Measurements from ENCODE around the gene FGFR2. TPM values are rescaled to one million over a fixed set of nuclear protein-coding genes. Genes with fewer than 3 reads are reported as not detected.

Gene FGFR2
- total RNA-seq, 1 donor from 2014 or later = 0.19 TPM

DNA sequence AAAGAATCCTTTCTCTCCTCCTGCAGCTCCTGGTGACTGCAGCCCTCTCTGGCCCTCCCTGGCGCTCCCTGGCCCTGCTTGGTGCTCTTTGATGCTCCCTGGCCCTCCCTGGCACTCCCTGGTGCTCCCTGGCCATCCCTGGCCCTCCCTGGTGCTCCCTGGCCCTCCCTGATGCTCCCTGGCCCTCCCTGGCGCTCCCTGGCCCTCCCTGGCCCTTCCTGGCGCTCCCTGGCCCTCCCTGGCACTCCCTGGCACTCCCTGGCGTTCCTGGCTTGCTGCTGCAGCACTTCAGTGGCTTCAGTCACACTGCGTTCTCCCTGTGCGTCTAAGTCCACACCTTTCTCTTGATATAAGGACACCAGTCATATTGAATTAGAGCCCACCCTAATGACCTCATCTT, 15.2 kb upstream of the FGFR2 start:
- DNase-seq (ENCODE audit: low spot score) = peak; percentile 44
- intact Hi-C loops (cut with DNase I) = no loop called here

DNA sequence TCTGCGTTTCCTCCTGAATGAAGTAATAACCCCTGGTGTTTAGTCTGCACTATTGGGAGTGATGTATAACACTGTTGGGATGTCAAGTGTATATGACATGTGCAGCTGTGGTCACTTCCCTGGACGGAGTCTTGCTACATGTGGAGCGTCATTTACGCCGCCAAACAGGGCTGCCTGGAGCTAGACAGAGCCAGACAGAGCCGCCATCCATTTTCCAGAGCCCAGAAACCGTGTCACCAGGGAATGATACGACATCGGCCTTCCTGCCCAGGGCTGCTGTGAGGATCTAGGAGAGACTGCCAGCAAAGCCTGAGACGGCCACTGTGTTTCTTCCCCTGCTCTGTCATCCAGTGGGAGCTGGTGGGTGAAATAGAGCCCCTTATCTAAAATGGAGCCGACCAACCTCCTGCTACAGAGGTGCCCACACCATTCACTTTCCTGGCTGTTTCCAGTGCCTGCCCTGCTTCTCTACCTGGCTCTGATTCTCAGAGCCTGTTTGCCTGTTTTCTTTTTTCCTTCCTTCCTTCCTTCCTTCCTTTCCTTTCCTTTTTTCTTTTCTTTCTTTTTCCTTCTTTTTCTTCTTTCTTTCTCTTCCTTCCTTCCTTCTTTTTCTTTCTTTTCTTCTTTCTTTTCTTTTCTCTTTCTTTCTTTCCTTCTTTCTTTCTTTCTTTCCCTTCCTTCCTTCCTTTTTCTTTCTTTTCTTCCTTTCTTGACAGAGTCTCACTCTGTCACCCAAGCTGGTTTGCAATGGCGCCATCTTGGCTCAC, 13.3 kb upstream of the FGFR2 start:
- intact Hi-C loops (cut with DNase I) = no loop called here
- DNase-seq (ENCODE audit: low spot score) = peak; percentile 33

DNA sequence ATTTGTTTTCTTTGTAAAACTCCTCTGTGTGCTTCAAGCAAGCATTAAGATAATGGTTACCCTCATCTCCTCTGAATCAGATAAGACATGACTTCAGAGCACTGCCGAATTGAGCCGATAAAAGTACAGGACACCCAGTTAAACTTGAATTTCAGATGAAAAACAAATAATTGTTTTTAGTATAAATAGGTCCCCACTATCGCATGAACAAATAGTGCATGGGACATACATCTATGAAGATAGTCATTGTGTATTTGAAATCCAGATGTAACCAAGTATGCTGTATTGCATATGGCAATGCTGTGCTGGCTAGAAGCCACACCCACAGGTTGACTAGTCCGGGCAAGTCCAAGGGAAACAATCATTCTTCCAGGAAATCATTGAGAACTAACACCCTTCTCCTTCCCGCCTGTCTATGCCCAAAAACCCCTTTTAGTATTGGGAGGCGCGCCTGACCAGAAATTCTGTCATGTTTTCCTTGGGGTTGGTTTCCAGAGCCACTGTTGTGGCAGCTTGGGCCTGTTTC, 12.6 kb upstream of the FGFR2 start:
- DNase-seq (ENCODE audit: low spot score) = peak; percentile 46
- intact Hi-C loops (cut with DNase I) = no loop called here

DNA sequence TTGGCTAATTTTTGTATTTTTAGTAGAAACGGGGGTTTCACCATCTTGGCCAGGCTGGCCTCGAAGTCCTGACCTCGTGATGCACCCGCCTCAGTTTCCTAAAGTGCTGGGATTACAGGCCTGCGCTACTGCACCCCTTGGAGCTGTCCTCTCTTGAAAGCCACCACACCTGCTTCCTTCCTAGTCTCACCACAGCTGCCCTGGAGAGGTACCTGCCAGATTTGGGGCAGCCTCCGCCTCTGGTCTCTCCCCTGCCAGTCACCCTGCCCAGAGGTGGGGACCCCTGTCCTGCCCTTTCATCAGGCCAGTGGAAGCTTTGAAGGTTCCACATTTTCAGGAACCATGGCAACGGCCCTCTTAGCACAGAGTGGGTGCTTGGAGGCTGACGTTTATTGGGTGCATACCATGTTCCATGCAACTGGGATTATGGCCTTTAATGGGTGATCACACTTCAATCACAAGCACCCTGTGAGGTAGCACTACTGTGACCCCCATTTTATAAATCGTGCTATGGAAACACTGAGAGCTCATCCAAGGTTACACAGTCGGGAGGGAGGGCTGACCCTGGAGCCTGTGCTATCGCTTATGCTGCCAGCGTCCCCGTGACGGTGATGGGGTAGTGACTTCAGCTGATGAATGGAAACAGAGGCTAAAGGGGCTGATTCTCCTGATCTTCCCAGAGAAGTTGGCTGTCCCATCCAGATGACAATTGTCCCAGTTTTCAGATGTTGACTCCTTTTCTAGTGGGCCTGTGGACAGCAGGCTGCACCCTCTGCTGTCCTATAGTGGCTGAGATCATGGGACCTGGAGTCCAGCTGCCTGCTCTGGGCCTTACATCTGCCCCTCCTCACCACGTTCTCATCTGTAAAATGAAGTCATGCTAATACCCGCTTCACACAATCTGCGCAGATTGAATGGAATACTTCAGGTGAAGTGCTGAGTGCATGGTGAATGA, 11.5 kb upstream of the FGFR2 start:
- intact Hi-C loops (cut with DNase I) = loop anchor here (5.0 kb wide), 1 partner anchor 662 kb away; no protein-coding TSS in a partner anchor

DNA sequence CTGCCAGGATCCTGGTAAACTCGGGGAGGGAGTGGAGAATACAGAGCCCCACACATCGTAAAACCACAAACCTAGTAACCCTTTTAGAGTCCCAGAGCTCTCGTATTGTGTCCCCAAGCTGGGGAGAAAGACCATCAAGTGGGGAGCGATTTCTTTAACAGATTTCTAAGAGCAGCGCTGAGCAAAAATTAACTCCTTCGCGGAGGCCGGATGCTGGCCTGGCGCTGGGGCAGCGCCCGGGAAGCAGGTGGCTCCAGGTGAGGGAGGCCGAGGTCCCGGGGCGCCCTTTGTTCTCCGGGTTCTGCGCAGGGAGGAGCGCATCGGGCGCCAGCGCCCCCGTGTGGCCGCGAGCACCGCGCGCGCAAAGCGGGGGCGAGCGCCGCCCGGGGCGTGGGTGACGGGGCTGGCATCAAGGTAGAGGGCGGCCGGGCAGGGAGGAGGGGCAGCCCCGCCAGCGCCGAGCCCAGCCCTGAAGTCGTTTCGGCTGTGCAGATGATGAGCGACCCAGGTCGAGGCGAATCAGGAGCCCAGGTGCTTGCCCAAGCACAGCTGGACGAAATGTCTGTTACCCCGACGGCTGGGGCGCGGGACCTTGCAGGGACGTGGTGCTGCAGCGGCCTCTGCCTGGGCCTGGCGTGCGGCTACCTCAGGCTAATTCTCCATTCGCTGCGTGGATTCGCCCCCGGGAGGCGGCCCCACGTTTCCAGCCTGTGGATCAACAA, 10.4 kb upstream of the FGFR2 start:
- intact Hi-C loops (cut with DNase I) = loop anchor here (5.0 kb wide), 1 partner anchor 661 kb away; no protein-coding TSS in a partner anchor
- DNase-seq (ENCODE audit: low spot score) = peak; percentile 73

More for the DNA sequence above, 11.5 kb upstream of the FGFR2 start:
- peak; percentile 73 for DNase-seq (ENCODE audit: low spot score)

DNA sequence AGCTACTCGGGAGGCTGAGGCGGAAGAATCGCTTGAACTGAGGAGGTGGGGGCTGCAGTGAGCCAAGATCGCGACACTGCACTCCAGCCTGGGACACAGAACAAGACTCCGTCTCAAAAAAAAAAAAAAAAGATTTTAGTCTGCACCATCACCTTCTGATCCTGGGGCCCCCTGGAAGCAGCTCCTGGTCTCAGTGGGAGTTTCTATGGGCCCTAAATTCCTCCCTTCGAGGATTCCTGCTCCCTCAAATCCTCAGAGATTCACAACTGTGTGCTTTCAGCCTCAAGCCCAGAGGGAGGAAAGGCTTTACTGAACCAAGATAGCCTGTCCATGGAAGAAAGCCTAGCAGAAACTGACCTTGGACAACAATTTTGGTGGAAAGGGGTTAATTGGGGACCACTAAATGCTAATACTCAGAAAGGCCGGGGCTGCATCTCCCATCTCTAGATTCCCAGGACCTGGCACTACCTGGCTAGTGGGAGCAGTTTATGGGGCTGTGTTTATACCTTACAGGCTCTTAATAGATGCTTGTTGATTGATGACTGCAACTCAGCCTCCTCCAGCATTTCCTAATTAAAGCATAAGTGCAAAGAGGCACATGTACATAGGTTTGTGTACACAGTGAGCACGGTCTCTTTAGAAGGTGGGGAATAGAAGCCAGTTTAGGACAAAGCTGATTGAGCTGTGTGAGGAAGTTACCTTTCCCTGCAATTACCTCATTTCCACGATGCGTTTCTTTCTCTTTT, 9.2 kb upstream of the FGFR2 start:
- peak; percentile 5 for DNase-seq (ENCODE audit: low spot score)
- intact Hi-C loops (cut with DNase I) = loop anchor here (5.0 kb wide), 1 partner anchor 660 kb away; no protein-coding TSS in a partner anchor

DNA sequence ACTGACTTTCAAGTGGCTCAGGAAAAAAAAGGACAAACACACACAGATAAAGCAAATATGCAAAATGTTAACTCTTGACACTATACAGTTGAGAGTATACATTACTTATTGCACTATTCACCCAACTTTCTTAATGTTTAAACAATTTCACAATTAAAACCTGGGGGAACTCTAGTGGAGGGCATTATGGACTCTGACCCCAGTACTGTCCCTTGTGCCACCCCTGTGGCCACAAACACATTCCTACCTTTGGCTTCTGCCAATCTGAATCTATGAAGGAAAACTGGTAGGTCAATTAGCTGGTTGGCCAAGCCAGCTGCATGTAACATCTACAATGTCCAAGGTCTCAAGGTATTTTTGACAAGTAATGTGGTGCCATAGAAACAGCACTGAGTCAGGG, 7.5 kb upstream of the FGFR2 start:
- no peak for DNase-seq (ENCODE audit: low spot score)
- intact Hi-C loops (cut with DNase I) = loop anchor here (5.0 kb wide), 1 partner anchor 658 kb away; no protein-coding TSS in a partner anchor

DNA sequence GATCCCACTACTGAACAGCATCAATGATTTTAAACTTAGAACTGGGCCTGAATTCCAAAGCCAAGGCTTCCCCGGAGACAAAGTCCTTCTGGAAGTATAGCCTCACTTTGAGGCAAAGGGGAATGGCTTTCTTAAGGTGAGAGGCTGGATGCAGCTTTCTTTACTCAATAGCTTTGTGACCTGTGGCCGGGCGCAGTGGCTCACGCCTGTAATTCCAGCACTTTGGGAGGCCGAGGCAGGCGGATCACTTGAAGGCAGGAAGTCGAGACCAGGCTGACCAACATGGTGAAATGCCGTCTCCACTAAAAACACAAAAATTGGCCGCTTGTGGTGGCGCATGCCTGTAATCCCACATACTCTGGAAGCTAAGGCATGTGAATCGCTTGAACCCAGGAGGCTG, 3.2 kb upstream of the FGFR2 start:
- intact Hi-C loops (cut with DNase I) = no loop called here

DNA sequence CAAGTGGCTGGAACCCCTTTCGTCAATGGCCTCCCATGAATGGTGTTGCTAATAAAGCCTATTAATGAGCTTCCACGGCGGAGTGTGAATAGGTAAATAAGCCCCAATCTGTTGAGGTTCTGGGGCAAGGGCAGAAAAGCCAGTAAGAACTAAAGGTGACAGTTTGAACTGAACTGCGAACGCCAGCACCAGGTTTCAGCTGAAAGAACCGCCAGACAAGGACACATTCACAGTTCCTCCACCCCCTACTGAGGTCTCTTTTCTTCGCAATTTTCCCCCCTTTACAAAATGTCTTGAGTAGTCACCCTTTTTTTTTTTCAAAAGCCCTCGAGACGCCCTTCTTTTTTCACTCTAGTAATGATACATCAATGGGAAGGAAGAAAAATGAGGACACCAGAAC, 2.4 kb upstream of the FGFR2 start:
- peak; percentile 27 for DNase-seq (ENCODE audit: low spot score)
- intact Hi-C loops (cut with DNase I) = no loop called here

More for the DNA sequence above, 3.2 kb upstream of the FGFR2 start:
- DNase-seq (ENCODE audit: low spot score) = peak; percentile 6

DNA sequence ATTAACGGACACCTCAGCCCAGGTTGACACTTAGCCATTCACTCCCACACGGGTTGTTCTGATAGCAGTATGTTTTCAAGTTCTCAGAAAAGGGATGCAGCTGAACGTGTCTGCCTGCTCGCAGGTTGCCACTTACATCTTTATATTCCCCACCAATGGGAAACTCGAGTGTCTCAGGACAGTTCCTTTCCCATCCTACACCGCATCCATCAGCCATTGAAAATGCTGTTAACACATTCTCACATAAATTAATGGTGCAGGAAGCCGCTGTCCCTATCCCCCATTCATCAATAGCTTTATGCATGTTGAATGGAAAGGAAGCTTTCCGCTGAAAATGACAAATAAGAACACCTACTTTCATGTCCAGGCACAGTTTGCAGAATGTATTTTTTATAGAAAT, 1.7 kb upstream of the FGFR2 start:
- intact Hi-C loops (cut with DNase I) = no loop called here
- DNase-seq (ENCODE audit: low spot score) = peak; percentile 1

DNA sequence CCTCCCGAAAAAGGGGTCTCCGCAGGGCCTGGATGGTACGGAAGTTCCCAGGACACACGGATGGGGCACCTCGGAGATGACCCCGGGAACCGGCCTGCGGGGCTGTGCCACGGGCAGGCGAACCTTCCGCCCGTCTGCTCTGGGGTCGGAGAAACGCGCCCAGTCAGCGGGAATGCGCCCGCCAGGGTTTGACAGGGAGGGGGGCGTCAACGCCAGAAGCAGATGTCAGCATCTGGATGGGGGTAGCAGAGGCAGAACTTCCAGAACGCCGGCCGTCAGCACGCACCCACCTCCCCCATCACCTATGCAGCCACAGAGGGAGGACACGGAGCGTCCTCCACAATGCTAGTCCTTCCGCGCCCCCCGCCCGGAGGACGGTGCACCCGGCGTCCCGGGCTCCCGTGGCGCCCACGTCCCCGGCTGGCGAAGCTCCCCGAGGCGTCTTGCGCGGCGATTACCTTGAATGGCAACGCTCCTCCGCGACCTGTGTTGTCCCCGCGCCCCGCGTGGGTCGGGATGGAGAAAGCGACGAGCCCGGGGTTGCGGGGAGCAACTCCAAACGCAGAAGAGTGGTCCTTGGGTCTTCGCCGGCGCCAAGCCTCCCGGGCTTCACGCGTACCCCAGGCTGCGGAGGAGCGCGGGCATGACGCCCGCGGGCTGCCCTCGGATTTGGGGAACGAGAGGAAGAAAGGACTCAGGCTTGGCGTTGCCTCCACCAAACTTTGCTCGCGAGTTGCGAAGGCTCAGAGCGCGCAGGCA, 561 bp downstream of the FGFR2 start:
- intact Hi-C loops (cut with DNase I) = no loop called here

DNA sequence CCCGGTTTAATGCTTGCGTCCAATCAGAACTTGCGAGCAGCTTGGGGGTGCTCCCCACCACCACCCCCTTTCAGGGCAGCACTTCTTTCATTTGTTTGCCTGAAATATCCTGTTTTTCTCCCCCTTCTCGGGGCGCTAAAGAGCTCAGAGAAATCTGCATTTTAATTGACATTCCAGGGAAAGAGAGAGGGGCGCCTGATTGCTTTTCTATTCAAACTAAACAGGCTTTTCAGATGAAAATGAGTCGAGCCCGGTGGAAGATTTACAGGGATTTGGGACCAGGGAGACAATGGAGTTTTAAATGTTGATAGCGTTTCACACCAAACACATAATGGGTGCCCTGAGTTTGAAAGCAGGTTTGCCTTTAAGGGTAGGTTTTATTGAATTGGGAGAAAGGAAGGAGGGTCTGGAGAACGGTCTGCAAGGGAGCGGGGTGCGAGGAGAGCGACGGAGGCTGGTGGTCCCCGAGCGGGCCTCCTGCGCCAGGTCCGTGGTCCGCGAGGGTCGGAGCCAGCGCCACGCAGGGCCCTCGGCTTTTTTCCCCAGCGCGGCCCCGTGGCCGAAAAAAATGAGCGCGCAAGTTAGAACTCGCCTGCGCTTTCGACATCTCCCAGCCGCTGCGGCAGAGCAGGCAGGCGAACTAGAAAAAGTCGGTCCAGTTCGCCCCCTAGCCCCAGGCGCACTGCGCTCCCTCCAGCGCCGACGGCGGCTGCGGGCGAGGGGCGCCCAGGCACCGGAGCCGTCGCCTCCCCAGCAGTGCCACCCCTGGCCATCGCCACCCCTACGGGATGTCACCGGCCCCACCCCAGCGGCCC, 1.3 kb downstream of the FGFR2 start:
- peak; percentile 50 for DNase-seq (ENCODE audit: low spot score)
- intact Hi-C loops (cut with DNase I) = no loop called here

More for the DNA sequence above, 561 bp downstream of the FGFR2 start:
- peak; percentile 56 for DNase-seq (ENCODE audit: low spot score)

DNA sequence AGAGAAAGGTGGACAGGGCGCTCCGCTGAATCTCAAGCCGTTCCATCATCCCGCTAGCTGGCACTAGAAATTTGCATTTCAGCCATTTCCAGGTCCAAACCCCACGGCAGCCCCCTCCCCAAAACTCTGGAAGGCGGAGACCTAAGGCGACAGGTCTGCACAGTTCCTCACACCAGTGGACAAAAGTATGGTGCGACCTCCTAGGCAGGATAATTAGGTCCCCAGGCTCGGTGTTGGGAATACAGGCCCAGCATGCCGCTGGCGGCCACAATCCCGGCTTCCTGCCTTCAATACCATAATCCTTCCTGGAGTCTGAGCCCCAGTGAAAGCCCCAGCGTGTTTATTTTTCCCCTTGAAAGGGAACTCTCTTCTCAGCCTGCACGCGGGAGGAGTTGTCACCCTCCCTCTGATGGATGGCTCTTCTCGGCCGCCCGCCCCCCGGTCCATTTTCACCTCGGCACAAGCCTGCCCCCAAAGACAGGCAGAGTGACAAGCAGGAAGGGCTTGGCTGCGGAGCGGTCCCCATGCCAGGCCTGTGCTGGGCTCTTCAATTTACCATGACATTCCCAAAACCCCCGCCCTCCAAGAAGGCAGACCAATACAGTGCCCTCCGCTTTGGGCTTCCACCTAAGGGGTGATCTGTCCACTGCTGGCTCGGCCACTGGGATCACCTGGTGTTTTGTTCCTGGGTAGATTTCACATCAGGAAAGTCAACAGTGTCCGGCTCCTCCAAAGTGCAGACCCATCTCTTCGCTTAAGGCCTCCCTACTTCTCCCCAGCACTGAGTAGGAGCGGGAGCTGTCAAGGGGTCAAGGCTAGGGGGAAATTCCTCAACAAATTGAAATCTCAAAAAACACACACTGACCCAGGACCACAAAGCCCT, 2.2 kb downstream of the FGFR2 start:
- intact Hi-C loops (cut with DNase I) = no loop called here
- DNase-seq (ENCODE audit: low spot score) = peak; percentile 66

DNA sequence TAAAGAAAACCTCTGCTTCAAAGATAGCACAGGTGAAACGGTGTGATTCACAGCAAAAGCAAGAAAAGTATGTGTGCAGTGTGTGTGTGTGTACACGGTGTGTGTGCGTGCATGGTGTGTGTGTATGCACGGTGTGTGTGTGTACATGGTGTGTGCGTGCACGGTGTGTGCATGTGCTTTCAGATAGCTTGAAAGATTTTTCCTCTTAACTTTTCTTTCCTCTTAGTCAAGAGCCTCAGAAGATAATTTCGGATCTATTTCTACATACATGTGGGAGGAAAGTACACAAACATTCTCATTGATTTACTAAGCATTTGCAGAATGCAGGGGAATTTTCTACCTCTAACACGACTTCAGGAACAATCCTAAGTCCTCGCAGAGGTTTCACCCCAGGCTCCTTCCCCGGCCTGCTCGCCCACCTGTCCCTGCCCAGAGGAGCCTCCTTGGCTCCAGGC, 2.9 kb downstream of the FGFR2 start:
- intact Hi-C loops (cut with DNase I) = no loop called here
- peak; percentile 26 for DNase-seq (ENCODE audit: low spot score)

DNA sequence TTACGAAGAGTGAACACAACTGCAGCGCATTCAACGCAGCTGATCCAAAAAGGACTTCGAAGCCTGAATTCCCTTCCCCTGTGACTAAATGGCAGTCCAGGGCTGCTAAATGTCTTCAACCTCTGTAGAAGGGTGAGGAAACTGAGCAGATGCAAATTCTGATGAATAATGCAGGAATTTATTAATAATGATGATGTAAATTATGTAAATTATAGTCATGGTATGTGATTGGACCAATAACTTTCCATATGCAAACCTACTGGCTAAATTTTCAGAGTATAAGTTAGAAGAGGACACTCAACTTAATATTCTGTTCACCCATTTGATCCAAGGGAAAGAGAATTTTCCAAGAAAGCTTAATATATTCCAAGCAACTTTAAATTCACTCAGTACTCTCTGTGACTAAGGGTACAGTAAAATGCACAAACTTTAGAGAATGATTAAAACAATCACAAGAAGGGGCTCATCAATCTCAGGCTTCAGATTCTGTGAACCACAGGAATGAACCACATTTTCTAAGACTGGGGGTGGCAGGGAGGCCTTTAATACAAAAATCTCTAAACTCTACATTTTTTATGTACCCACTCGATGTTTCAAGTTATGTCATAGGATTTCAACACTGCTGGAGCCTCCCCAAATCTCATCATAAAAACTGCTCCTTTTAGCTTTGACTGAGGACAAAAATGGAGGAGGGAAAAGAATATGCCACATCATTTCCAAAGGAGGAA, 3.5 kb downstream of the FGFR2 start:
- intact Hi-C loops (cut with DNase I) = no loop called here
- DNase-seq (ENCODE audit: low spot score) = no peak
